ENCODE measurements around the gene MYOZ2.

- TF ChIP-seq TAF1 (IDR thresholded peaks at IDR 0.05; ENCODE audit: borderline replicate concordance, low read depth, low read length) (no peak), POLR2A (IDR thresholded peaks at IDR 0.05; ENCODE audit: low read depth, low read length) (no peak)
Observed at GRCh38 chr4:119097282-119097900, 38.2 kb upstream of the MYOZ2 start.

Data from GM12892 (cell line).